Neural cell (in vitro differentiated cells): ENCODE results near the gene RALGPS1. TPM values are rescaled to one million over a fixed set of nuclear protein-coding genes. Genes with fewer than 3 reads are reported as not detected.

ENCODE experiments used
- H2AFZ ChIP-seq: fragments of 200-600, 300-800 bp; sonication (generic), shearing (Covaris generic); 2 replicates; pipeline ENCODE4 v1.6.0; 2014; ENCODE audit warnings: low read depth, mild to moderate bottlenecking, antibody characterized with exemption, low read length, moderate library complexity
- H3F3A ChIP-seq: fragments of 200-600 bp; shearing (Covaris generic); 2 replicates; pipeline ENCODE4 v1.6.1; 2016; ENCODE audit warnings: mild to moderate bottlenecking, moderate library complexity, mixed read lengths, antibody characterized with exemption, low read length; ENCODE audit not compliant: insufficient read depth, poor library complexity, severe bottlenecking
- H3K27ac ChIP-seq: fragments of 200-600, 300-800 bp; sonication (generic), shearing (Covaris generic); 2 replicates; pipeline ENCODE4 v1.5.1; 2014; ENCODE audit warnings: mild to moderate bottlenecking, low read length, moderate library complexity
- H3K27me3 ChIP-seq: fragments of 300-800, 200-600 bp; sonication (generic), shearing (Covaris generic); 2 replicates; pipeline ENCODE4 v1.6.0; 2014; ENCODE audit warnings: mild to moderate bottlenecking, low read depth, low read length, moderate library complexity; ENCODE audit not compliant: insufficient read depth
- H3K36me3 ChIP-seq: fragments of 300-800, 200-600 bp; sonication (generic), shearing (Covaris generic); 2 replicates; pipeline ENCODE4 v1.5.1; 2014; ENCODE audit warnings: mild to moderate bottlenecking, antibody characterized with exemption, low read length, moderate library complexity; ENCODE audit not compliant: insufficient read depth
- H3K4me2 ChIP-seq: fragments of 300-800, 200-600 bp; sonication (generic), shearing (Covaris generic); 2 replicates; pipeline ENCODE4 v1.6.0; 2014; ENCODE audit warnings: mild to moderate bottlenecking, low read length
- H3K4me3 ChIP-seq: fragments of 300-800, 200-600 bp; sonication (generic), shearing (Covaris generic); 2 replicates; pipeline ENCODE4 v1.5.1; 2014; ENCODE audit warnings: mild to moderate bottlenecking, low read length, moderate library complexity
- H3K79me2 ChIP-seq: fragments of 200-600 bp; shearing (Covaris generic); replicated peaks from 2 replicates; pipeline ENCODE4 v1.6.0; 2014; ENCODE audit warnings: mild to moderate bottlenecking, low read length, moderate library complexity; ENCODE audit not compliant: insufficient read depth
- H3K9ac ChIP-seq: fragments of 300-800, 200-600 bp; sonication (generic), shearing (Covaris generic); 2 replicates; pipeline ENCODE4 v1.6.1; 2016; ENCODE audit warnings: mild to moderate bottlenecking, low read length, mixed read lengths
- H3K9me2 ChIP-seq: fragments of 200-600 bp; shearing (Covaris generic); 2 replicates; pipeline ENCODE4 v1.6.1; 2016; ENCODE audit warnings: mild to moderate bottlenecking, low read length, mixed read lengths; ENCODE audit not compliant: insufficient read depth
- H3K9me3 ChIP-seq: fragments of 200-600, 300-800 bp; sonication (generic), shearing (Covaris generic); 2 replicates; pipeline ENCODE4 v1.6.1; 2016; ENCODE audit warnings: mild to moderate bottlenecking, mixed run types, low read length, moderate library complexity, mixed read lengths
- H4K20me1 ChIP-seq: fragments of 200-600 bp; shearing (Covaris generic); 2 replicates; pipeline ENCODE4 v1.6.1; 2016; ENCODE audit warnings: mild to moderate bottlenecking, mixed run types; ENCODE audit not compliant: insufficient read depth
- CTCF ChIP-seq: fragments of 450-650 bp; IDR thresholded peaks from 2 replicates; pipeline ENCODE4 v1.5.1; 2014; ENCODE audit warnings: antibody characterized with exemption, mild to moderate bottlenecking, moderate library complexity; ENCODE audit not compliant: poor library complexity, severe bottlenecking
- EP300 ChIP-seq: fragments of 450-650 bp; conservative IDR thresholded peaks from 2 replicates; pipeline ENCODE4 v1.6.1; 2014; ENCODE audit warnings: antibody characterized with exemption, mild to moderate bottlenecking, moderate library complexity; ENCODE audit not compliant: poor library complexity, severe bottlenecking
- EZH2 ChIP-seq: fragments of 200-600, 300-800 bp; shearing (Covaris generic), sonication (generic); IDR thresholded peaks from 2 replicates; pipeline ENCODE4 v1.6.1; 2014; ENCODE audit warnings: antibody characterized with exemption, low read length, borderline replicate concordance, mild to moderate bottlenecking; ENCODE audit not compliant: insufficient read depth, poor library complexity, severe bottlenecking
- MXI1 ChIP-seq: fragments of 450-650 bp; conservative IDR thresholded peaks from 2 replicates; pipeline ENCODE4 v1.6.1; 2014; ENCODE audit warnings: antibody characterized with exemption, mild to moderate bottlenecking; ENCODE audit not compliant: poor library complexity, severe bottlenecking
- POLR2AphosphoS5 ChIP-seq: IDR thresholded peaks from 2 replicates; pipeline ENCODE4 v1.6.1; 2012
- RAD21 ChIP-seq: fragments of 450-650 bp; conservative IDR thresholded peaks from 2 replicates; pipeline ENCODE4 v1.6.1; 2014; ENCODE audit warnings: antibody characterized with exemption, mild to moderate bottlenecking, moderate library complexity
- REST ChIP-seq: IDR thresholded peaks from 2 replicates; pipeline ENCODE4 v1.6.1; 2012; ENCODE audit warnings: borderline replicate concordance
- SMC3 ChIP-seq: fragments of 450-650 bp; conservative IDR thresholded peaks from 2 replicates; pipeline ENCODE4 v1.6.1; 2014; ENCODE audit warnings: antibody characterized with exemption, mild to moderate bottlenecking, moderate library complexity; ENCODE audit not compliant: poor library complexity
- TAF1 ChIP-seq: IDR thresholded peaks from 2 replicates; pipeline ENCODE4 v1.6.1; 2012; ENCODE audit warnings: low read depth
- polyA plus RNA-seq: library from polyadenylated mRNA; depleted of rRNA; stranded (reverse); fragments of >200 nt; gene quantifications from 2 replicates; pipeline ENCODE4 v1.2.3, GENCODE V29; 2014

The RALGPS1 gene
- polyA plus RNA-seq, 1 donor from 2014 or later, result 37.1 TPM

GRCh38 chr9:127163409-127163808 lies 248.8 kb downstream of the RALGPS1 start:
- no peak overlapping the region for H3K9ac ChIP-seq
- no peak overlapping the region for H2AFZ ChIP-seq
- no peaks in the 10 kb centered on the region for H3K27me3 ChIP-seq
- no peaks in the 10 kb centered on the region for H3K9me3 ChIP-seq
- H3K36me3 ChIP-seq, result peaks cover 5% of the 10 kb centered on the region
- no peak overlapping the region for H3K4me2 ChIP-seq
- H3K27ac ChIP-seq, result no peak overlapping the region
- H4K20me1 ChIP-seq, result no peaks in the 10 kb centered on the region
- H3K4me3 ChIP-seq, result no peak overlapping the region
- no peaks in the 10 kb centered on the region for H3K9me2 ChIP-seq
- H3F3A ChIP-seq, result no peaks in the 10 kb centered on the region
- TF ChIP-seq SMC3 (no peak), EZH2 (no peak), EP300 (no peak), POLR2AphosphoS5 (no peak), MXI1 (no peak), TAF1 (no peak), CTCF (no peak), REST (no peak), RAD21 (no peak)
- no peaks in the 10 kb centered on the region for H3K79me2 ChIP-seq

GRCh38 chr9:127165116-127165515 lies 250.5 kb downstream of the RALGPS1 start:
- no peak overlapping the region for H3K4me2 ChIP-seq

More at GRCh38 chr9:127165116-127165515, 250.5 kb downstream of the RALGPS1 start:
- Histone ChIP-seq H2AFZ (no peak overlapping the region), H3K4me3 (no peak overlapping the region), H3K36me3 (peaks cover 5% of the 10 kb centered on the region), H4K20me1 (no peaks in the 10 kb centered on the region), H3K9me3 (no peaks in the 10 kb centered on the region), H3K27me3 (no peaks in the 10 kb centered on the region), H3K27ac (no peak overlapping the region), H3F3A (no peaks in the 10 kb centered on the region), H3K79me2 (no peaks in the 10 kb centered on the region), H3K9ac (no peak overlapping the region), H3K9me2 (no peaks in the 10 kb centered on the region)
- TF ChIP-seq CTCF (no peak), EP300 (no peak), REST (no peak), MXI1 (no peak), RAD21 (no peak), POLR2AphosphoS5 (no peak)
